HG03571 (cell line): ENCODE results near the gene CEMIP.
"Not testable (repeated sequence)": the region's sequence is repeated elsewhere in the genome, so short reads cannot be mapped to it uniquely, and the experiment has no call there.

ENCODE experiments used
- ATAC-seq: cut with Tn5 transposase; IDR thresholded peaks from one replicate; pipeline ENCODE4 v1.9.1; 2021; ENCODE audit not compliant: unreplicated experiment

The CEMIP gene

GRCh38 chr15:80755885-80756284 is 23.3 kb upstream of the CEMIP start:
- no peak for ATAC-seq

- ATAC-seq = no peak
Measured at GRCh38 chr15:80758130-80758745, 20.9 kb upstream of the CEMIP start.

- ATAC-seq = no peak
Measured at GRCh38 chr15:80760960-80761359, 18.2 kb upstream of the CEMIP start.

- no peak for ATAC-seq
Measured at GRCh38 chr15:80761754-80762153, 17.4 kb upstream of the CEMIP start.

GRCh38 chr15:80763235-80763634 is 15.9 kb upstream of the CEMIP start:
- ATAC-seq = not testable (repeated sequence)

GRCh38 chr15:80764535-80764934 is 14.6 kb upstream of the CEMIP start:
- ATAC-seq = no peak

GRCh38 chr15:80766275-80766674 is 12.9 kb upstream of the CEMIP start:
- no peak for ATAC-seq

- no peak for ATAC-seq
Measured at GRCh38 chr15:80768158-80768557, 11.0 kb upstream of the CEMIP start.

- ATAC-seq = no peak
Measured at GRCh38 chr15:80769153-80769828, 9.9 kb upstream of the CEMIP start.

- ATAC-seq = no peak
Measured at GRCh38 chr15:80769829-80770705, 9.1 kb upstream of the CEMIP start.

- ATAC-seq = no peak
Measured at GRCh38 chr15:80773122-80773551, 6.0 kb upstream of the CEMIP start.

GRCh38 chr15:80773792-80774352 is 5.3 kb upstream of the CEMIP start:
- ATAC-seq = no peak

- ATAC-seq = no peak
Measured at GRCh38 chr15:80774486-80774885, 4.7 kb upstream of the CEMIP start.

- no peak for ATAC-seq
Measured at GRCh38 chr15:80775338-80775737, 3.8 kb upstream of the CEMIP start.

- no peak for ATAC-seq
Measured at GRCh38 chr15:80776420-80777045, 2.6 kb upstream of the CEMIP start.

- ATAC-seq = no peak
Measured at GRCh38 chr15:80777137-80777536, 2.0 kb upstream of the CEMIP start.

- ATAC-seq = no peak
Measured at GRCh38 chr15:80777826-80778620, 1.1 kb upstream of the CEMIP start.

GRCh38 chr15:80778621-80778963 is 578 bp upstream of the CEMIP start:
- ATAC-seq = no peak

- ATAC-seq = no peak
Measured at GRCh38 chr15:80779658-80780415, 667 bp downstream of the CEMIP start.
